ENCODE measurements around the gene PCDH9.

The PCDH9 gene

GRCh38 chr13:66689628-66690027, 540.5 kb downstream of the PCDH9 start:
- no peak for DNase-seq (ENCODE audit: low read depth)
- TF ChIP-seq CTCF (IDR thresholded peaks at IDR 0.05; ENCODE audit: low read depth, low read length), result no peak
- TF ChIP-seq MAX (IDR thresholded peaks at IDR 0.05; ENCODE audit: low read depth, low read length), result no peak
- TF ChIP-seq POLR2A (IDR thresholded peaks at IDR 0.05; ENCODE audit: extremely low read depth, insufficient read length), result no peak
- TF ChIP-seq MYC (IDR thresholded peaks at IDR 0.05; ENCODE audit: low read depth, low read length), result no peak
- H3K4me3 ChIP-seq (ENCODE audit: low read depth, low read length), result no peak overlapping the region

GRCh38 chr13:66689037-66689619, 541.0 kb downstream of the PCDH9 start:
- DNase-seq (ENCODE audit: low read depth), result no peak
- no peak overlapping the region for H3K4me3 ChIP-seq (ENCODE audit: low read depth, low read length)
- TF ChIP-seq CTCF (IDR thresholded peaks at IDR 0.05; ENCODE audit: low read depth, low read length) (no peak), MYC (IDR thresholded peaks at IDR 0.05; ENCODE audit: low read depth, low read length) (no peak), POLR2A (IDR thresholded peaks at IDR 0.05; ENCODE audit: extremely low read depth, insufficient read length) (no peak), MAX (IDR thresholded peaks at IDR 0.05; ENCODE audit: low read depth, low read length) (no peak)

- no peak overlapping the region for H3K4me3 ChIP-seq (ENCODE audit: low read depth, low read length)
- TF ChIP-seq POLR2A (IDR thresholded peaks at IDR 0.05; ENCODE audit: extremely low read depth, insufficient read length), result no peak
- TF ChIP-seq MAX (IDR thresholded peaks at IDR 0.05; ENCODE audit: low read depth, low read length), result no peak
- TF ChIP-seq CTCF (IDR thresholded peaks at IDR 0.05; ENCODE audit: low read depth, low read length), result no peak
- no peak for TF ChIP-seq MYC (IDR thresholded peaks at IDR 0.05; ENCODE audit: low read depth, low read length)
- no peak for DNase-seq (ENCODE audit: low read depth)
Measured at GRCh38 chr13:66681403-66681802, 548.7 kb downstream of the PCDH9 start.

- TF ChIP-seq MAX (IDR thresholded peaks at IDR 0.05; ENCODE audit: low read depth, low read length), result no peak
- no peak for TF ChIP-seq MYC (IDR thresholded peaks at IDR 0.05; ENCODE audit: low read depth, low read length)
- no peak for TF ChIP-seq POLR2A (IDR thresholded peaks at IDR 0.05; ENCODE audit: extremely low read depth, insufficient read length)
- no peak for TF ChIP-seq CTCF (IDR thresholded peaks at IDR 0.05; ENCODE audit: low read depth, low read length)
- H3K4me3 ChIP-seq (ENCODE audit: low read depth, low read length), result no peak overlapping the region
- no peak for DNase-seq (ENCODE audit: low read depth)
Measured at GRCh38 chr13:66680031-66680430, 550.1 kb downstream of the PCDH9 start.

GRCh38 chr13:66675620-66676019, 554.5 kb downstream of the PCDH9 start:
- TF ChIP-seq MAX (IDR thresholded peaks at IDR 0.05; ENCODE audit: low read depth, low read length), result no peak
- no peak for TF ChIP-seq MYC (IDR thresholded peaks at IDR 0.05; ENCODE audit: low read depth, low read length)
- no peak for TF ChIP-seq POLR2A (IDR thresholded peaks at IDR 0.05; ENCODE audit: extremely low read depth, insufficient read length)
- TF ChIP-seq CTCF (IDR thresholded peaks at IDR 0.05; ENCODE audit: low read depth, low read length), result no peak
- H3K4me3 ChIP-seq (ENCODE audit: low read depth, low read length), result no peak overlapping the region
- no peak for DNase-seq (ENCODE audit: low read depth)
